GM18502 (cell line): ENCODE data around the gene DGKG.
A peak's percentile ranks its signal among the peaks of the same experiment; 100 is the strongest.

Experiments
- ATAC-seq: cut with Tn5 transposase; IDR thresholded peaks from one replicate; pipeline ENCODE4 v1.9.1; 2021; ENCODE audit warnings: mild to moderate bottlenecking; ENCODE audit not compliant: unreplicated experiment, poor library complexity

Gene DGKG

GRCh38 chr3:186217820-186218164, 144.2 kb downstream of the DGKG start:
- ATAC-seq, result peak; percentile 96

GRCh38 chr3:186216900-186217819, 144.9 kb downstream of the DGKG start:
- ATAC-seq, result peak; percentile 15

GRCh38 chr3:186214670-186215069, 147.4 kb downstream of the DGKG start:
- no peak for ATAC-seq

- no peak for ATAC-seq
These were observed 148.1 kb downstream of the DGKG start for GRCh38 chr3:186213946-186214345.

- no peak for ATAC-seq
These were observed 149.4 kb downstream of the DGKG start for GRCh38 chr3:186212611-186213010.

GRCh38 chr3:186210852-186211500, 151.1 kb downstream of the DGKG start:
- ATAC-seq, result no peak

GRCh38 chr3:186209810-186210752, 152.0 kb downstream of the DGKG start:
- ATAC-seq, result no peak

GRCh38 chr3:186208296-186208989, 153.6 kb downstream of the DGKG start:
- ATAC-seq, result no peak

GRCh38 chr3:186207515-186207914, 154.5 kb downstream of the DGKG start:
- ATAC-seq, result no peak

GRCh38 chr3:186200726-186201125, 161.3 kb downstream of the DGKG start:
- no peak for ATAC-seq

GRCh38 chr3:186198442-186198841, 163.6 kb downstream of the DGKG start:
- ATAC-seq, result no peak

GRCh38 chr3:186194451-186194811, 167.6 kb downstream of the DGKG start:
- no peak for ATAC-seq

GRCh38 chr3:186193534-186194450, 168.2 kb downstream of the DGKG start:
- no peak for ATAC-seq

- no peak for ATAC-seq
These were observed 169.2 kb downstream of the DGKG start for GRCh38 chr3:186192823-186193222.

GRCh38 chr3:186189492-186189891, 172.5 kb downstream of the DGKG start:
- ATAC-seq, result no peak

- ATAC-seq, result no peak
These were observed 174.4 kb downstream of the DGKG start for GRCh38 chr3:186187401-186188275.

- no peak for ATAC-seq
These were observed 176.7 kb downstream of the DGKG start for GRCh38 chr3:186185194-186185787.

GRCh38 chr3:186184021-186184420, 178.0 kb downstream of the DGKG start:
- no peak for ATAC-seq
